Activated T-helper 9 cell treated with anti-CD3 and anti-CD28 coated beads, Interleukin-2, amount 50 U/mL, for 16 hours (primary cell): ENCODE measurements around the gene UBR1.

Experiments
- DNase-seq: peaks from one replicate; pipeline ENCODE4 v3.0.0-alpha.2; 2020; ENCODE audit warnings: low read depth

The UBR1 gene

GRCh38 chr15:43107751-43108150 lies 1.9 kb upstream of the UBR1 start:
- no peak for DNase-seq

- no peak for DNase-seq
These were observed 620 bp upstream of the UBR1 start for GRCh38 chr15:43106486-43106829.

- peak; percentile 3 for DNase-seq
These were observed 631 bp downstream of the UBR1 start for GRCh38 chr15:43105077-43105736.

- DNase-seq = no peak
These were observed 1.4 kb downstream of the UBR1 start for GRCh38 chr15:43104426-43104825.

- no peak for DNase-seq
These were observed 1.9 kb downstream of the UBR1 start for GRCh38 chr15:43103907-43104306.

GRCh38 chr15:43102187-43102586 lies 3.7 kb downstream of the UBR1 start:
- no peak for DNase-seq

GRCh38 chr15:43100971-43101370 lies 4.9 kb downstream of the UBR1 start:
- DNase-seq = no peak

- DNase-seq = no peak
These were observed 6.6 kb downstream of the UBR1 start for GRCh38 chr15:43099105-43099845.

- DNase-seq = no peak
These were observed 9.4 kb downstream of the UBR1 start for GRCh38 chr15:43096411-43096810.

- no peak for DNase-seq
These were observed 10.0 kb downstream of the UBR1 start for GRCh38 chr15:43095708-43096347.

GRCh38 chr15:43095243-43095642 lies 10.6 kb downstream of the UBR1 start:
- DNase-seq = no peak

- DNase-seq = no peak
These were observed 11.3 kb downstream of the UBR1 start for GRCh38 chr15:43094416-43095030.

GRCh38 chr15:43093026-43093425 lies 12.8 kb downstream of the UBR1 start:
- DNase-seq = no peak

- DNase-seq = no peak
These were observed 14.0 kb downstream of the UBR1 start for GRCh38 chr15:43091859-43092258.

GRCh38 chr15:43086551-43086950 lies 19.3 kb downstream of the UBR1 start:
- no peak for DNase-seq

GRCh38 chr15:43085921-43086320 lies 19.9 kb downstream of the UBR1 start:
- no peak for DNase-seq

GRCh38 chr15:43082509-43082908 lies 23.3 kb downstream of the UBR1 start:
- no peak for DNase-seq

- DNase-seq = no peak
These were observed 24.6 kb downstream of the UBR1 start for GRCh38 chr15:43081283-43081682.

GRCh38 chr15:43071451-43071850 lies 34.4 kb downstream of the UBR1 start:
- DNase-seq = no peak

GRCh38 chr15:43070893-43071292 lies 34.9 kb downstream of the UBR1 start:
- no peak for DNase-seq

GRCh38 chr15:43070249-43070648 lies 35.6 kb downstream of the UBR1 start:
- no peak for DNase-seq

GRCh38 chr15:43067717-43068461 lies 37.9 kb downstream of the UBR1 start:
- DNase-seq = no peak
